GM21528 (cell line): Measurements from ENCODE around the gene HYAL3.

Experiments
- ATAC-seq: cut with Tn5 transposase; IDR thresholded peaks from one replicate; pipeline ENCODE4 v1.9.1; 2021; ENCODE audit warnings: mild to moderate bottlenecking, moderate library complexity; ENCODE audit not compliant: unreplicated experiment, low FRiP score

HYAL3 gene, protein sequence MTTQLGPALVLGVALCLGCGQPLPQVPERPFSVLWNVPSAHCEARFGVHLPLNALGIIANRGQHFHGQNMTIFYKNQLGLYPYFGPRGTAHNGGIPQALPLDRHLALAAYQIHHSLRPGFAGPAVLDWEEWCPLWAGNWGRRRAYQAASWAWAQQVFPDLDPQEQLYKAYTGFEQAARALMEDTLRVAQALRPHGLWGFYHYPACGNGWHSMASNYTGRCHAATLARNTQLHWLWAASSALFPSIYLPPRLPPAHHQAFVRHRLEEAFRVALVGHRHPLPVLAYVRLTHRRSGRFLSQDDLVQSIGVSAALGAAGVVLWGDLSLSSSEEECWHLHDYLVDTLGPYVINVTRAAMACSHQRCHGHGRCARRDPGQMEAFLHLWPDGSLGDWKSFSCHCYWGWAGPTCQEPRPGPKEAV

DNA sequence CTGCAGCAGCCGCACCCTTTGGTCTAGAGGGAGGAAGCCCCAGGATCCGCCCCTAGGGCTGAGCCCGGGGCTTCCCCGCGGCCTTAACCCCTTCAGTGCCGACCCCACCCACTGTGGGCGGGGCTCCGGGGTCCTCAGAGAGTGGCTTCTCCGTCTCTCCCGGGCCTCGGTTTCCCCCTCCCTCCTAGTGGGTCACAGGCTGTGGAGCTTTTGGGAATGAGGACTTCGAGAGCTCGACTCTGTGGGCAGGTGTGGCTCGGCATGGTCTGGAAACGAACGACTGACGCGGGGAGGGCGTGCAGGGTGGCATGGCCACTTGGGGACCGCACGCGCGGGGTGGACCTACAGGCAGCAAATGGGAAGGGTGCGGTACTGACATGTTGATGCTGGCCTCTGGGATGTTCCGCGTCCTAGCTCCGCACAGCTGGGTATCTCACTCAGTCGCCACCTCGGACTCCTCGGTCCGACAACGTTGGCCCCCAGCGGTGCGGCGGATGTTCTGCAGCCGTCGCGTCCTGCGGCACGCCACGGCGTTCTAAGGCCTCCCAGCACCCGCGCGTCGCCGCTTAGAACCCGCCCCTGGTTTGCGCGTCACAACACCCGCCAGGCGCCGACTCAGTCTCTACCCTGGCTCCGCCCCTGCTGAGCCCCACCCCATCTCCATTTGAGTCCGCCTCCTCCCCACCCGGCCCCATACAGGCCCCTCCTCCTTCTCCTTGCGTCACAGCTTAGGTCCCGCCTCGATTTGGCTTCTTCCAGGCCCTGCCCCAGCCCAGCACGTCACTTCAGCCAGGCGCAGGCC lies at the start of gene HYAL3, which contains the start of gene NAA80:
TSS of gene HYAL3 (minus strand) at position 570 of the 802 bp plus-strand sequence. CDS start 3,803 bp downstream, outside the sequence.
TSS of gene NAA80 (minus strand) at position 570 of the 802 bp plus-strand sequence. CDS start 1,942 bp downstream, outside the sequence.
- ATAC-seq: peak; percentile 82

DNA sequence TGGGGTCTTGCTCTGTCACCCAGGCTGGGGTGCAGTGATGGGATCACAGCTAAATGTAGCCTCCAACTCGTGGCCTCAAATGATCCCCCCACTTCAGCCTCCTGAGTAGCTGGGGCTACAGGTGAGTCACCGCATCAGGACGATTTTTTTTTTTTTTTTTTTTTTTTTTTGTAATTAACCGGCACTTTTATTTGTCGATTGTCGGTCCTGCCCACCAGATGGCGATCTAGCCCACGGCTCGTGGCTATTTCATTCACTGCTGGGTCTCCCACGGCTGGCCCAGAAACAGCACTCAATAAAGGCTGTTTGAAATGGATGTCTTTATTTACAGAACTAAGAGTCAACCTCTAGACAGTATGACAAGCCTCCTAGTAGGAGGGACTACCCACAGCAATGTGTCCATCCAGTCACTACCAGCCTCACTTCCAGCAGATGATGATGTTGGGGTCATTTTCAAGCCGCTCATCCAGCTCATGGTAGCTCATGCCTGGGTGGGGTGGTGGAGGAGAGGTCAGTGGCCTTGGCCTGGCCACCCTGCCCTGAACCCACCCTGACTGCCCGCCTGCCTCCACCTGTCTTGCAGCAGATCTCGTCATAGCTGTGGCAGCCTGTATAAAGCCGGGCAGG lies 48.1 kb upstream of the HYAL3 start:
- ATAC-seq: no peak

DNA sequence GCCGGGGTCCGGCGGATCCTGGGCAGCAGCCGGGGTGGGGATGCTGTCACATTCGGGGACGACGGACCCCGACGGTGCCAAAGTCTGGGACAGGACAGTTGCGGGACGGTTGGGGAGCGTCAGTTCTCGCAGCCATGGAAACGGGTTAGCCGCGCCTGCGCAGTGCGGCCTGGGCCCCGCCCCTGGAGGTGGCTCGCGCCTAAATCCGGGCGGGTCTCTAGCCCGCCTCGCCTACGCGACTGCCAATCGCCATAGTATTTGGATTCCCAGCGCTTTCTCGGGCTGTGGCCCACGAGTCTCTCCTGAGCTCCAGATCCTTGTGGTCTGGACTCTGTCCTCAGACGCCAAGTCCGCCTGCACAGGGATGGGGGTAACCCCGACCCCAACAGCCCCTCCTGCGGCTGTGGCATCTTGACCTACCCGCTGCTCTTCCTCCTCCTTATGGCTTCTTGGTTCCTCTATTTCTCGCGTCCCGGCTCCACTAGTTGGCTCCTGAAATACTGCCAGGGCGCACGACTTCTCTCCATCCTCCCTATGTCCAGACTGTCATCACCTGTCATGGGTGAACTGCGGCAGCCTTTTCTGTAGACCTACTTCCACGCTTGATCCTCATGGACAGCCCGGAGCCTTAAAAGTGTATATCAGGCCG lies 46.5 kb upstream of the HYAL3 start, which contains the start of gene ZMYND10:
TSS of gene ZMYND10 (minus strand) at position 147 of the 649 bp plus-strand sequence. CDS start 153 bp downstream, outside the sequence.
- no peak for ATAC-seq

DNA sequence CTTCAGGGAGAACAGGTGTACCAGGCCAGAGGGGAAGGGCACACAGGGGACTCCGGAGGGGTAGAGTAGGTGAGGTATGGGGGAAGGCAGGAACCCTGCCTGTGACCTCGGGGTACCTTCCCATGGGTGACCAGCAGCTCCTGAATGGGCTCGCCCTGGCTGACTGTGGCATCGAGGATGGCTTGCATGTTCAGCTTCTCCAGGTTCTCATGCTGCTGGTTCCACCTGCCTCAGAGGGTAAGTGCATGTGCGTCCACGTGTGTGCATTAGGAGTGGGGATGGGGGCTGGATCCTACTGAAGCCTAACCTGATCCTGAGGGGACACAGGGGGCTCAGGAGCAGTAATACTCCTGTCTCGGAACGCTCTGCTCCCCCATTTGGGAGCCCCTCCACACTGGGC lies 45.8 kb upstream of the HYAL3 start:
- no peak for ATAC-seq

DNA sequence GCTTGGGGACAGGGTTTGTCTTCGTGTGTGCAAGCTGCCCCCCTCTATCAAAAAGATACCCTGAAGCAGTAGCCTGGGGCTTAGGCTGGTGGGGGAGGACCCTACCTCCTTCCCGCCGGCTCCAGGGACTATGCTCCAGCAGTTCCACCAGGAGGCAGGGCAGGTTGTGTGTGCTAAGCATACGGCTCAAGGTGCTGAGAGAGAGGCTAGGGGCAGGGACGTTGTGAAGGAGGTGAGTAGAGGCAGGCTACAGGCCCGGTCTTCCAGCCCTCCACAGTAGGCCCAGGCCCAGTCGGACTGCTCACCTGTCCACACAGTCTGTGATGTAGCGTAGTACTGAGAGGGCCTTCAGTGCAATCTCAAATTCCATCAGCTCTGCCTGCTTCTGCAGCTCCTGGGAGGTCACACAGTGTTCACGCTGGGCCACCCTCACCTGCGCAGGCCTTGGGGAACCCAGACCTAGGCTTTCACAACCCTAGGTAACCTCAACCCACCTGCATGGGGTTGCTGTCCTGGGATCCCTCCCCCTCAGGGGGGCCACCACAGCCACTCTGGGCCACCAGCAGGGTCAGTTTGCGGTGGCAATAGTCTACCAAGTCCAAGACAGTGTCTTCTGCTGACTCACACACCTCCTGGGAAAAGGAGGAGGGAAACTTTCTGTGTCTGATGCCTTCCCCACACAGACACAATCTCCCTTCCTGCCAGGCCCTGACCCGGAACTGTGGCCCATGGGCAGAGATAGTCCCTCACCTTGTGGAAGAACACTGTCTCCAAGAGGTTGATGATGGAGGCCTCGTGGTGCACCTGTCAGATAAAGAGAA lies 43.8 kb upstream of the HYAL3 start:
- no peak for ATAC-seq

DNA sequence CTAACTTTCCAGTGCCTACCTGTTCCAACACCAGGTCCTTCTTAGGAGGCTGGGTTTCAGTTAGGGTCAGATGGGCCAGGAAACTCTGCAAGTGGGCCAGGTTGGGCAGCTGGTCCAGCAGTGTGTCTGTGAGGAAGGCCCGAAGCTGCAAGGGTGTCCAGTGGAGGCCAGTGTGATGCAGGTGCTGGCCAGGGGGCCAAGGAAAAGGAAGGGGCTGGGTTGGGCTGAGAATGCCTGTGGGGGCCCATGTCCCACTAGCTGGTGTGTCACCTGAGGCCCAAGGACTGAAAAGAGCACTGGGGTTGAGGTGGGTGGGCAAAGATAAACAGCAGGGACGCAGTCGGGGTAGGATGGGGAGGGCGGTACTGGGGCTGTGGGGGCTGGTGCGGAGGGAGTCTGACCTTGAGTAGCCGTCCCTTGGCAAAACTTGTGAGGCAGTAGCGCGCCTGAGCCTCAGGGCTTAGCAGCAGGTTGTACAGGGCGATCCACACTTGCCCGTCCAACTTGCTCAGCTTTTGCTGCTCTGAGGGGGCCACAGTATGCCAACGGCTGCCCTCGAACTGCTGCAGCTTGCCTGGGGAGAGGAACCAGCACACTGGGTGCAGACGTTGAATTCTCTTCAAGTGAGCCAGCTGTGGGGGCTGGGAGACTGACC lies 42.9 kb upstream of the HYAL3 start:
- no peak for ATAC-seq

DNA sequence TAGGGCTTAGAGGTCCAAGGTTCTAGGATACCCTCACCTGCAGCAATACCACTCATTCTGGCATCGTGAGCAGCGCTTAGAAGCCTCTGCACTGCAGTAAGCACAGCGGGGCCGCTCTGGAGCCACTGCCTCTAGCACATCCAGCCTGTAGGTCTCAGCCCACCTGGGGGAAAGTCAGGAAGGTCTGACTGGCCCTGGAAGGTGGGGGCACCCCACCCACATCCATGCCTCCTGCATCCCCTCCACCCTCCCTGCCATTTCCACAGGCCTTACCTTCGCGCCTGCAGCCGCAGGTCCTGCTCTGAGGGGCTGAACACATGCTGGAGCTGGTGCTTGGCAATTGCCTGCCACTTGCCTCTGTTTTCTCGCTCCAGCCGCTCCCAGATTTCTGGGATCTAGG lies 42.3 kb upstream of the HYAL3 start:
- ATAC-seq: no peak

DNA sequence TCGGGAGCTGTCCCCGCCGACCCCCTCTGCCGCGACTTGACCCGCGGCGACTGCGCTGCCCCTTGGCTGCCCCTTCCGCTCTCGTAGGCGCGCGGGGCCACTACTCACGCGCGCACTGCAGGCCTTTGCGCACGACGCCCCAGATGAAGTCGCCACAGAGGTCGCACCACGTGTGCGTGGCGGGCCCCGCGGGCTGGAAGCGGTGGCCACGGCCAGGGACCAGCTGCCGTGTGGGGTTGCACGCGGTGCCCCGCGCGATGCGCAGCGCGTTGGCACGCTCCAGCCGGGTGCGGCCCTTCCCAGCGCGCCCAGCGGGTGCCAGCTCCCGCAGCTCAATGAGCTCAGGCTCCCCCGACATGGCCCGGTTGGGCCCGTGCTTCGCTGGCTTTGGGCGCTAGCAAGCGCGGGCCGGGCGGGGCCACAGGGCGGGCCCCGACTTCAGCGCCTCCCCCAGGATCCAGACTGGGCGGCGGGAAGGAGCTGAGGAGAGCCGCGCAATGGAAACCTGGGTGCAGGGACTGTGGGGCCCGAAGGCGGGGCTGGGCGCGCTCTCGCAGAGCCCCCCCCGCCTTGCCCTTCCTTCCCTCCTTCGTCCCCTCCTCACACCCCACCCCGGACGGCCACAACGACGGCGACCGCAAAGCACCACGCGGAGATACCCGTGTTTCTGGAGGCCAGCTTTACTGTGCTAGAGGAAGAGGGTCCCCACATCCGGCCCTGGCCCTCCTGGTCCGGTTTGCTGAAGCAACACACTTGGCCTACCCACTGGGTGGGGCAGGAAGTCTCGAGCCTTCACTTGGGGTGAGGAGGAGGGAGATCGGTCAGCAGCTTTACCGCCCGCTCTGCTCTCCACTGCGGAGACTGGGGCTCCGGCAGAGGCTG lies 41.5 kb upstream of the HYAL3 start, which contains the start of gene RASSF1:
TSS of gene RASSF1 (minus strand) at position 389 of the 882 bp plus-strand sequence. CDS start at position 358, 31 bp downstream.
- ATAC-seq: peak; percentile 23

DNA sequence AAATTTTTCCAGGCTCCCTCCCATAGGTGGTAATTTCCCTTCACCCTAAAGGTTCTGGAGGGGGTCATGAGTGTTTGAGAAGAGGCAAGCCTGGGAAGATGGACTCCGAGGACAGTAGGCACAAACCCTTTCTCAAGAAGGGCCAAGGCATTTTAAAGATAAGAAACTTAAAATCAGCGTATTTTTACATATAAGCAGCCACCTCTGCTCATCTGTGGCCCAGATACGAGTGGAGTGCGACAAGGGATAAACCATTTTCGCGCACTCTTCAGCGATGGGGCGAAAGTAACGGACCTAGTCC lies 40.9 kb upstream of the HYAL3 start:
- no peak for ATAC-seq

DNA sequence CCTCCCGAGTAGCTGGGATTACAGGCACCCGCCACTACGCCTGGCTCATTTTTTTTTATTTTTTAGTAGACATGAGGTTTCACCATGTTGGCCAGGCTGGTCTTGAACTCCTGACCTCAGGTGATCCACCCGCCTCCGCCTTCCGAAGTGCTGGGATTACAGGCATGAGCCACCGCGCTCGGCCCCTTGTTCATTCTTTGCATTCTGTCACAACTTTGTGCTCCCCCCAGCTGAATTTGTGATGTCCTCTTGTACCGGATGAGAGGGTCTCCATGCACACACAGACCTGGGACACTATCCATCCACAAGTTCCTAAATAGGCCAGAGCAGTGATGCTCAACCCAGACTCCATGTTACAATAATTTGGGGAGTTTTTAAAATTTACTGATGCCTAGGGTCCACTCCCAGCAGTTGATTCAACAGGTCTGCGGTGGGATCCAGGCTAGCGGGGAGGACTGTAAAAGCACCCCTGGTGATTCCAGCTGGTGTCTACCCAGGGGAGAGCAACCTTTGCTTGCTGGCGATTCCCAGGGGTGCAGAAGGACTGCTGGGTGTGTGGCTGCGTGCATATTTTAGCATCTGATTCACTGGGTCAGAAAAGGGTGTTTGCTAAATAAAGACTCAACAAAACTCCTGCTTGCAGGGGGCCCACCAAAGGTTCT lies 40.4 kb upstream of the HYAL3 start:
- ATAC-seq: no peak

DNA sequence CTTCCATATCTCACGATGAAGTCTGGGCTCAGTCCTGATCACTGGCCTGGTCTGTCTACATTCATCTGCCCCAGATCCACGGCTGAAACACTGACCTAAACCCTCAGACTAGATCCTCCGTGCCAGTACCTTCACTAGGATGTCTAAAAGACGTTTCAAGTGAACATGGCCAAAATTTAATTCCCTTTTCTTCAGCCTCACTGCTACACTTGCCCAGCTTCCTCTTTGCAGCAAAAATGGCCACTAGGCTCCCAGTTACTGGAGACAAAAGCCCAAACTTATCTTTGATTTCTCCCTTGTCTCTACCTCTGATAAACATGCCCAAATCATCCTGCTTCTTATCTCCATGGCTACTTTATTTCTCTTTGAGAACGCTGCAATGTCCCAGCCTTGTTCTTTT lies 39.8 kb upstream of the HYAL3 start:
- no peak for ATAC-seq

DNA sequence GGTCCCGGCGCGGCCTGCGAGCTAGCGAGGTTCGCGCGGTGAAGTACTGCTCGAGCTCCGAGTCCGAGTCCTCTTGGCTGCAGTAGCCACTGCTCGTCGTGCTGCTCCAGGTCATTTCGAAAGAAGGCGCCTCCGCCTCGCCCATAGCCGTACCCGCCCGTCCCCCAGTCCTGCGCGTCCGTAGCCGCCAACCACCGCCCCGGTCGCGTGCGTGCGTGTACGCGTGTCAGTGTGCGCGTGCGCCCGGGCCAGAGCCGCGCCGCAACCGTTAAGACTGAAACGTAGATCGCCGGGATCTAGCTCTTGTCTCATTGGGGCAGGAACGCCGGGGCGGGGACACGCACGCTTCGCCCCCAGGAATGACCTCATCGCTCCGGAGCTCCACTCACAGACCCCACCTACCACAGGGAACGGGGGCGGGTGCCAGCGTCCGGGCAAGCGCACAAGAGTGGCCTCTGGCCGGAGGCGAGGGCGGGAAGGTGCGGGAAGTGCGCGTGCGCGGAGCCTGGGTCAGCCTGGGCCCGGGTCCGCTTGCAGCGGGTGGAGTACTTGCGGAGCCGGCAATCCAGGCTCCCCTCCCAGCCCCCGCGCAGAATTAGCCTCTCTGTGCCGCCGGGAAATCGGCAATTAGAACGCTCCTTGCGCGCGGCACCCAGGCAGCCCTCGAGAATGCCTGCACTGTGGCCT lies 38.1 kb upstream of the HYAL3 start:
- peak; percentile 70 for ATAC-seq

DNA sequence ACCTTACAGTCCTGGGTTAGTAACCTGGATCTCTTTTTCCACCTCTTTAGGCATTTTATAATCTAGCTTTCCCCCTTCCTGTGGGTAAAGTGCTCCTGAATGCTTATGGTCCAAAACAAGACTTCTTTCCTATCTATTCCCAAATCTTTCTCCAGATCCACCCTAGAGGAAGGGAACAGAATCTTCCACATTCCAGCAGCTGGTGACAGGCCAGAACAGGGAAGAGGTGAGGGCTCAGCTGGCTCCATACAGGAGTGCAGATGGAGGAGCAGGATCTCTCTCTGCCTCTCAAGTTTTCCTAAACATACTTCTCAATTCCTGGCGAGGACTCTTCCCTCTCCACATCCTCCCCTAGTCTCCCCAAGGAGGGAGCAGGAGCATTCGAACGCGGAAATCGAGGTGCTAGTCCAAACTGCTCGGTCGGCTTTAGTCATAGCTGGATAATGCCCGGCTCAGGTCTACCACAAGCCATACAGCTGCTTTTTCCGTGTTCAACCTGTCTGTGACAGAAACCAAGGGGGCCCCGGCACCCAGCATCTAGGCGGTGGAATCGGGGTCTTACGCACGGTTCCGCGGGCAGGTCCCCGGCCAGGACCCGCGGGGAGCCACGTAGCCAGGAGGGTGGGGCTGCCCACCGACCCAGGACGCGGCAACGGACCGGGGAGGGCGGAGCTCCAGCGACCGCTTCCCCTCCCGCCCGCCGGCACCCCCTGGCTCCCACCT lies 37.4 kb upstream of the HYAL3 start:
- peak; percentile 30 for ATAC-seq

DNA sequence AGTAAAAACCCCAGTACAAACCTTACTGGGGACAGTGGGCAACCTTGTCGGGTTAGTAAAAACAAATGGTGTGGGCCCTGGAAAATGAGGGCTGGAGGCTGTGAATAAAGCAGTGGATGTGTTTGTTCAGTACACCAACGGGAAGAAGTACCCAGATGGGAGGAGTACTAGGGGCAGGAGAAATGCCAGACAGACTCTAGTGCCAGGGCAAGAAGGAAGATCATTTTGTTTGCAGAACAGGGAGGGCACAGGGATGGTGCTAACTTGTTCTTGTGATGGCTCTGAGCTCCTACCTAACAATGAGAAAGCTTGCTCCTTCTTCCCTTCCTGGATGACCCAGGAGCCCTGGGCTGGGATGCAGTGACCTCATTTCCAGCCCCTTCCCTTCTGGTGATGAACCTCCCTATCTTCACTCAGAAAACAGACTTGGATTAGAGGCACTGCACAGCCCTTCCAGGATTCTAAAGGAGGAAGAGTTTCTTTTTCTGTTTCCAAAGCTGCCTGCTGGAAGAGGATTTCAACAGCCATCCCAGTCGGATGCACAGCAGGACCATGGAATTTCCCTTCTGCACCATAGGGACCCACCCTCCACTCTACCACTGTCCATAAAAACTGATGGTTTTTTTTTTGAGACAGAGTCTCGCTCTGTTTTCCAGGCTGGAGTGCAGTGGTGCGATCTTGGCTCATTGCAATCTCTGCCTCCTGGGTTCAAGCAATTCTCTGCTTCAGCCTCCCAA lies 35.3 kb upstream of the HYAL3 start:
- ATAC-seq: no peak

DNA sequence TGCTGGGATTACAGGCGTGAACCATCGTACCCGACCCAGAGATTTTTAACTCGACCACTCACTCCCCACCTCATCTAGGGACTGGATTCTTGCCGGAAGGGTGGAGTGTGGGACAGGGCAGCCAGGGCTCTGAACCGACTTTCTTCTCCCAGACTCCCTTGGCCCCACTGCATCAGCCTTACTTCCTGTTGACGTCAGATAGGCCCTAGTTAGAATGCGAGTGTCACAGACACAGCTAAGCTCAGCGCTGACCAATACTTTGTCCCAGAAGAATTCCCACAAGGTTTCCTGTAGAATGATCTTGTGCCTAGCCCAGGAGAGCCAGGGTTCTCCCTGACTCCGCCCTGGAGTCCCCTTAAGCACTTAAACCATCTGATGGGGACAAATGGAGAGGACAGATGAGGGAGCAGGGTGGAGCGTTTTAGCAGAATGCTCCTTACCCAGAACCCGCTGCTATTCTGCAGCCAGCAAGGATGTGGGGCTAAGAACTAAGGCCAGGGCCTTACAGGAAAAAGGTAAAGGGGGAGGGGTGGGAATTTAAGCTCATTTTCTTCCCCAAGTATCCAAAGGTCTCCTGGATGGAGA lies 34.6 kb upstream of the HYAL3 start:
- no peak for ATAC-seq
